Measurements from ENCODE around the gene VAMP2. TPM values are rescaled to one million over a fixed set of nuclear protein-coding genes. Genes with fewer than 3 reads are reported as not detected.

The VAMP2 gene
- total and polyA plus RNA-seq, 10 of the 15 experiments (the other 5 are each of a cell fraction or from before 2014, with no cell fraction given) = 3.0 to 35.2 (median 25.0) TPM

DNA sequence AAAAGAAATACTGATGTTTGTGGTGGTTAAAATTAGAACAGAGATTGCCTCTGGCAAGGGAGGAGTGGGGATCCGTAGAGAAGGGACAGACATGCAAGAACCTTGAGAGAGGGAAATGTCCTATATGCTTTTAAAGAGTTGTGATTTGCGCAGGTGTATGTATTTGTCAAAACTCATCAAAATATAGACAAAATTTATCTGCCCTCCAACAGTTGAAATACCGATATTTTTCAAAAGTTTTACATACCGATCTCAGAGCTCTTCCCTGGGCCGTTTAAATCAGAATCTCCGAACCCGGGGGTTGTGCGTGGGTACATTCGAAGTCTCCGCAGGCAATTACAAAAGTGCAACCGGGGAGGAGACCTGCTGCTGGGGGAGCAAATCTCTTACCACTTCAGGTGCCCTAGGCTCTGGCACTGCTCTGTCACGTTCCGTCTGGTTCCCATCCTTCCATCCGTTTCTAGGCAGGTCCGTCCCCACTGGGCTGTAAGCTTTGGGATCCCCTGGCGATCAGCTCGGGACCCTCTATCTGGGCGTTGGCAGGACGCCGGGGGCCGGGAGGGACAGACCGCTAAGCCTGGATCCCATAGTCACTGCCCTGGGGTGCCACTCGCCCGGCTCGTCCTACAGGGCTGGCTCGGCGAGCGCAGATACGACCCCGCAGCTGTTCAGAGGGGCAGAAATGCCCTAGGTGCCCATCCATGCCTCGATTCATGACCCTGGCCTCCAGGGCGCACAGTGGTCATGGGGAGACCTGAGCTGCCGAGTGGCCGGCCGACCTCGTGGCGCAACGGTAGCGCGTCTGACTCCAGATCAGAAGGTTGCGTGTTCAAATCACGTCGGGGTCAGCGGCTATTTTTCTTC is 23.1 kb upstream of the VAMP2 start (continued):
- TF ChIP-seq RELA (IDR thresholded peaks at IDR 0.05; ENCODE audit: borderline replicate concordance, partially characterized antibody) = peak; percentile 67
- peak; percentile 76 for TF ChIP-seq POLR2A (IDR thresholded peaks at IDR 0.05; ENCODE audit: low read depth, low read length)
- TF ChIP-seq, protein P1, sequence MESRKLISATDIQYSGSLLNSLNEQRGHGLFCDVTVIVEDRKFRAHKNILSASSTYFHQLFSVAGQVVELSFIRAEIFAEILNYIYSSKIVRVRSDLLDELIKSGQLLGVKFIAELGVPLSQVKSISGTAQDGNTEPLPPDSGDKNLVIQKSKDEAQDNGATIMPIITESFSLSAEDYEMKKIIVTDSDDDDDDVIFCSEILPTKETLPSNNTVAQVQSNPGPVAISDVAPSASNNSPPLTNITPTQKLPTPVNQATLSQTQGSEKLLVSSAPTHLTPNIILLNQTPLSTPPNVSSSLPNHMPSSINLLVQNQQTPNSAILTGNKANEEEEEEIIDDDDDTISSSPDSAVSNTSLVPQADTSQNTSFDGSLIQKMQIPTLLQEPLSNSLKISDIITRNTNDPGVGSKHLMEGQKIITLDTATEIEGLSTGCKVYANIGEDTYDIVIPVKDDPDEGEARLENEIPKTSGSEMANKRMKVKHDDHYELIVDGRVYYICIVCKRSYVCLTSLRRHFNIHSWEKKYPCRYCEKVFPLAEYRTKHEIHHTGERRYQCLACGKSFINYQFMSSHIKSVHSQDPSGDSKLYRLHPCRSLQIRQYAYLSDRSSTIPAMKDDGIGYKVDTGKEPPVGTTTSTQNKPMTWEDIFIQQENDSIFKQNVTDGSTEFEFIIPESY (IDR thresholded peaks at IDR 0.05) = no peak
- TF ChIP-seq, protein P2, sequence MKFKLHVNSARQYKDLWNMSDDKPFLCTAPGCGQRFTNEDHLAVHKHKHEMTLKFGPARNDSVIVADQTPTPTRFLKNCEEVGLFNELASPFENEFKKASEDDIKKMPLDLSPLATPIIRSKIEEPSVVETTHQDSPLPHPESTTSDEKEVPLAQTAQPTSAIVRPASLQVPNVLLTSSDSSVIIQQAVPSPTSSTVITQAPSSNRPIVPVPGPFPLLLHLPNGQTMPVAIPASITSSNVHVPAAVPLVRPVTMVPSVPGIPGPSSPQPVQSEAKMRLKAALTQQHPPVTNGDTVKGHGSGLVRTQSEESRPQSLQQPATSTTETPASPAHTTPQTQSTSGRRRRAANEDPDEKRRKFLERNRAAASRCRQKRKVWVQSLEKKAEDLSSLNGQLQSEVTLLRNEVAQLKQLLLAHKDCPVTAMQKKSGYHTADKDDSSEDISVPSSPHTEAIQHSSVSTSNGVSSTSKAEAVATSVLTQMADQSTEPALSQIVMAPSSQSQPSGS (IDR thresholded peaks at IDR 0.05; ENCODE audit: low read length) = no peak
- TF ChIP-seq, protein P3, sequence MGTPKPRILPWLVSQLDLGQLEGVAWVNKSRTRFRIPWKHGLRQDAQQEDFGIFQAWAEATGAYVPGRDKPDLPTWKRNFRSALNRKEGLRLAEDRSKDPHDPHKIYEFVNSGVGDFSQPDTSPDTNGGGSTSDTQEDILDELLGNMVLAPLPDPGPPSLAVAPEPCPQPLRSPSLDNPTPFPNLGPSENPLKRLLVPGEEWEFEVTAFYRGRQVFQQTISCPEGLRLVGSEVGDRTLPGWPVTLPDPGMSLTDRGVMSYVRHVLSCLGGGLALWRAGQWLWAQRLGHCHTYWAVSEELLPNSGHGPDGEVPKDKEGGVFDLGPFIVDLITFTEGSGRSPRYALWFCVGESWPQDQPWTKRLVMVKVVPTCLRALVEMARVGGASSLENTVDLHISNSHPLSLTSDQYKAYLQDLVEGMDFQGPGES (IDR thresholded peaks at IDR 0.05) = 0 out of 2 replicates have a peak, but pooled peaks have one; percentile 2
- TF ChIP-seq LARP7 (IDR thresholded peaks at IDR 0.05) = peak; percentile 39; the same call in 1 of the 2 replicates
- peak in 1 of 2 experiments; percentile 48; a peak in 1 of 4 replicates for TF ChIP-seq BHLHE40 (IDR thresholded peaks at IDR 0.05; ENCODE audit: borderline replicate concordance in 1 of 2, low read depth in 2 of 2, low read length in 1 of 2)
- peak; percentile 40; the same call in 1 of the 2 replicates for TF ChIP-seq RB1 (IDR thresholded peaks at IDR 0.05; ENCODE audit: borderline replicate concordance)
- TF ChIP-seq SMARCA5 (IDR thresholded peaks at IDR 0.05) = peak; percentile 94
- TF ChIP-seq RUNX3 (IDR thresholded peaks at IDR 0.05; ENCODE audit: low read length) = peak; percentile 59
- TF ChIP-seq NR2C1 (IDR thresholded peaks at IDR 0.05) = no peak

All from GM12878 (cell line).